ENCODE measurements around the gene SLC24A3.

SLC24A3 gene

DNA sequence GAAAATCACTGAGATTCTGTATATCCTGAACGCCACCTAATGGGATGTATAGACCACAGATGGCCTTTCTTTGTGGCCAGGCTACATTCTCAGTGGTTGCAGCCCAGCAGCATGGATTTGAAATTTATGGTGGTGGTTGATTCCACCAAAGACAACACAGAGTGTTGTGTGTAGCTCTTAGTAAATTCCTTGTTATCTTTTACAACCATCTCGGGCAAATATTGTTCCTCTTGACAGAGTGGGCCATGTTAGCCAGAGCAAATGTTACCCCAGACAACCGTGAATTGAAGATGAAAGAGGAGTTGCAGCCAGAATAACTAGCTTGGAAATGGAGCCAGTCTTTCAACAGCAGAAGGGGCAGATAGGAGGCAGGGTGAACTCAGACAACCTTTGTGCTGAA lies 39.5 kb downstream of the SLC24A3 start:
- TF ChIP-seq, protein P1, sequence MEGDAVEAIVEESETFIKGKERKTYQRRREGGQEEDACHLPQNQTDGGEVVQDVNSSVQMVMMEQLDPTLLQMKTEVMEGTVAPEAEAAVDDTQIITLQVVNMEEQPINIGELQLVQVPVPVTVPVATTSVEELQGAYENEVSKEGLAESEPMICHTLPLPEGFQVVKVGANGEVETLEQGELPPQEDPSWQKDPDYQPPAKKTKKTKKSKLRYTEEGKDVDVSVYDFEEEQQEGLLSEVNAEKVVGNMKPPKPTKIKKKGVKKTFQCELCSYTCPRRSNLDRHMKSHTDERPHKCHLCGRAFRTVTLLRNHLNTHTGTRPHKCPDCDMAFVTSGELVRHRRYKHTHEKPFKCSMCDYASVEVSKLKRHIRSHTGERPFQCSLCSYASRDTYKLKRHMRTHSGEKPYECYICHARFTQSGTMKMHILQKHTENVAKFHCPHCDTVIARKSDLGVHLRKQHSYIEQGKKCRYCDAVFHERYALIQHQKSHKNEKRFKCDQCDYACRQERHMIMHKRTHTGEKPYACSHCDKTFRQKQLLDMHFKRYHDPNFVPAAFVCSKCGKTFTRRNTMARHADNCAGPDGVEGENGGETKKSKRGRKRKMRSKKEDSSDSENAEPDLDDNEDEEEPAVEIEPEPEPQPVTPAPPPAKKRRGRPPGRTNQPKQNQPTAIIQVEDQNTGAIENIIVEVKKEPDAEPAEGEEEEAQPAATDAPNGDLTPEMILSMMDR (IDR thresholded peaks at IDR 0.05; ENCODE audit: low read length, missing control alignments) = no peak
- DNase-seq (ENCODE audit: low read depth) = no peak

GRCh38 chr20:19252451-19253120 lies 40.1 kb downstream of the SLC24A3 start:
- peak; percentile 1 for DNase-seq (ENCODE audit: low read depth)
- H3K4me3 ChIP-seq (replicated peaks; ENCODE audit: low read depth, low read length) = no peak overlapping the region
- TF ChIP-seq, protein P1 (IDR thresholded peaks at IDR 0.05; ENCODE audit: low read length, missing control alignments) = no peak

More for the DNA sequence above, 39.5 kb downstream of the SLC24A3 start:
- H3K4me3 ChIP-seq (replicated peaks; ENCODE audit: low read depth, low read length) = no peak overlapping the region

GRCh38 chr20:19253316-19253715 lies 40.9 kb downstream of the SLC24A3 start:
- no peak for DNase-seq (ENCODE audit: low read depth)
- TF ChIP-seq, protein P1 (IDR thresholded peaks at IDR 0.05; ENCODE audit: low read length, missing control alignments) = no peak
- no peak overlapping the region for H3K4me3 ChIP-seq (replicated peaks; ENCODE audit: low read depth, low read length)

DNA sequence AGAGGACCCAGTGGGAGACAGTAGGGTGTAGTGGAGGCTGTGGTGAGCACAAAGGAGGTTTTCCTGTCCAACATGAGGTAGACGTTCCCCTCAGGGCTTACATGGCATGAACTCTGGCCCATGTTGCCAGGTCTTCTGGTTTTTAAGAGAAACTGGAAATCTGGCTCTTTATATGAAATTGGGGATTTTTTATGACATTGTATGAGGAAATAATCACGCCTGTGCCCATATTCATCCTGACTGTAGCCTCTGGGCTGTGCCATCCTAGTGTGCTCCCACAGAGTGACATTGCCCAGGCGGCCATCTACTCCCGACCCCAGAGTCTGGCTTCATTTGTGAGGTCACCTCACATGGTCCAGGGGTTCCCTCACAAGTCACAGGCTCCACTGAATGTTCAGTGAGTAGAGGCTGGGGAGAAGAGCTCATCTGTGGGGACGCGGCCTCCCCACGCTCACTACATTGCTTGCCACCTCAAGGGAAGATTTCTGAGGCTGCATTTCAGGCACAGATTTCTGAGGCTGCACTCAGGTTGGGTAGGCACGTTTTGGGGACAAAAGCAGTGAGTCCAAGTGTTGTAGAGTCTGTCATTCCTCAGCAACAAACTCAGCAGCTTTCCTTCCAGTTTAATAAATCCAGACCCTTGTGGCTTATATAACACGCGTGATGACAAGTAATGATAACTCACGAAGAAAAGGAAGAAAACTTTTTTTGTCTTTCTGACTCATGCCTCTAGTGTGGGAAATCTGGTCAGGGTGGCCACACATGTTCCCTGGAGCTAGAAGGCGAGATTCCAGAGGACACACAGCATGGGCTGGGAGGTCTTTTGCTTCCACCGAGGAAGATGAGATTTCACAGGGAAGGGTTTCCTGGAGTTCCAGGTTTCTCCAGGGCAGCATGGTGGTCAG lies 41.7 kb downstream of the SLC24A3 start:
- no peak overlapping the region for H3K4me3 ChIP-seq (replicated peaks; ENCODE audit: low read depth, low read length)
- TF ChIP-seq, protein P1 (IDR thresholded peaks at IDR 0.05; ENCODE audit: low read length, missing control alignments) = no peak
- DNase-seq (ENCODE audit: low read depth) = no peak

- TF ChIP-seq, protein P1 (IDR thresholded peaks at IDR 0.05; ENCODE audit: low read length, missing control alignments) = no peak
- DNase-seq (ENCODE audit: low read depth) = no peak
- H3K4me3 ChIP-seq (replicated peaks; ENCODE audit: low read depth, low read length) = no peak overlapping the region
Measured at GRCh38 chr20:19254956-19255355, 42.5 kb downstream of the SLC24A3 start.

- H3K4me3 ChIP-seq (replicated peaks; ENCODE audit: low read depth, low read length) = no peak overlapping the region
- TF ChIP-seq, protein P1 (IDR thresholded peaks at IDR 0.05; ENCODE audit: low read length, missing control alignments) = no peak
- no peak for DNase-seq (ENCODE audit: low read depth)
Measured at GRCh38 chr20:19256085-19256484, 43.6 kb downstream of the SLC24A3 start.

All from fibroblast of pulmonary artery (primary cell).